ENCODE measurements around the gene SCNN1B. TPM values are rescaled to one million over a fixed set of nuclear protein-coding genes. Genes with fewer than 3 reads are reported as not detected.

SCNN1B gene
- total RNA-seq, 2 donors from 2014 or later: 4.7 TPM; not detected in 1

DNA sequence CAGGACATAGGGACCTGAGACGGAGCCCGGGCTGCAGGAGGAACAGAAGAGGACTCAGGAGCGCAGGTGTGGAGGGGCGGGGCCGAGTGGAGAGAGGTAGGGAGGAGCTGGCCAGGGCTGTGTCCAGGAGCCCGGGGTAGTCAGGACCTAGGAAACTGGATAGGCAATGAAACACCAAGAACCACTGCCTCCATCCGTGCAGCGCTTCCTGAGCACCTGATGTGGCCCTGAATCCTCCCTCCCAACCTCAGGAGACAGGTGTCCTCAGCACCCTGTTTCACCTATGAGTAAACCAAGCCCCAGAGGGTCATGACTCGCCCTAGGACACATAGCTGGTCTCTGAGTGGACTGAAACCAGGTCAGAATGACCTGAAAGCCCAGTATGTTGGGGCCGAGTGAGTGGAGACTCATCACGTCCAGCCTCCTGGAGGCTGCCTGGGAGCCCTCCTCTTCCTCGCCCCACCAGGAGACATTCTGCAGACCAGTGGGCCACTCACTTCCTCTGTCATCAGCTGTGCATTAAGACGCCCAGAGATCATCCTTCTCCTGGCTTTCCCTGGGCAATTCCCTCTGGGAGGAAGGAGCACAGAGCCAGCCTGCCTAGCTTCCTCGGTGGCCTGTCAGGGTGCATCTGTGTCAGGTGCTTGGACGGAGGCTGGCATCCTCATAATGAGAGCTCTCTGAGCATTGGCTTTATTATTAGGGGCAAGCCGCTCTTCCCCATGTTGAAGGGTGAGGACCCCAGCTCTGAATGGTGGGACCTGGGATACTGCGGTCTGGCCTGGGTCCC, 72.8 kb downstream of the SCNN1B start:
- intact Hi-C loops (cut with DNase I): no loop called here
- DNase-seq (peak in 3 of 4 donors; percentile 14 to 56 (median 43)), ATAC-seq (peak; percentile 40)
- Histone ChIP-seq H3K27me3 (no peaks in the 10 kb centered on the region), H3K36me3 (replicated peaks in 1 of 2; ENCODE audit: insufficient read depth in 1 of 2, low read depth in 2 of 2) (no peaks in the 10 kb centered on the region), H3K9me3 (no peaks in the 10 kb centered on the region), H3K4me1 (no peaks in the 10 kb centered on the region), H3K4me3 (no peak overlapping the region), H3K27ac (no peak overlapping the region)
- 52 to 63% methylated on average over 10 to 17 of the region's 17 CpGs for WGBS, 2 donors
- no peak for TF ChIP-seq CTCF (IDR thresholded peaks at IDR 0.05)
- no peak for TF ChIP-seq POLR2A (IDR thresholded peaks at IDR 0.05)

DNA sequence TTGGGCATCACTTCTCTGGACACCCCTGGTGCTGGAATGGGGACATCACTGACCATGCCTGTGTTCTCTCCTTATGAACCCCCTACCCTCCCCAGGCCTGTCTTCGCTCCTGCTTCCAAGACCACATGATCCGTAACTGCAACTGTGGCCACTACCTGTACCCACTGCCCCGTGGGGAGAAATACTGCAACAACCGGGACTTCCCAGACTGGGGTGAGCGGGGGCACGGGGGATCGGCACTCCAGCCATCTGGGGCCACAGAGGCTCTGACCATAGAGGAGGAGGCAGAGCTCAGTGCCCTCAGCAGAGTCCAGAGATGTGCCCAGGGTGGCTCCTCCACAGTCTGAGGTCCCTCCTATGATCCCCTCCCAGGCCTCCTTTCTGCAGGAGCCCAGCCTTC, 73.5 kb downstream of the SCNN1B start:
- Histone ChIP-seq H3K4me3 (no peak overlapping the region), H3K4me1 (no peaks in the 10 kb centered on the region), H3K9me3 (no peaks in the 10 kb centered on the region), H3K27me3 (no peaks in the 10 kb centered on the region), H3K27ac (no peak overlapping the region), H3K36me3 (replicated peaks in 1 of 2; ENCODE audit: insufficient read depth in 1 of 2, low read depth in 2 of 2) (no peaks in the 10 kb centered on the region)
- WGBS, 2 donors: 94 to 97% methylated on average over 6 to 7 of the region's 7 CpGs
- TF ChIP-seq CTCF (IDR thresholded peaks at IDR 0.05) (no peak), POLR2A (IDR thresholded peaks at IDR 0.05) (no peak)
- ATAC-seq (no peak), DNase-seq (no peak)
- intact Hi-C loops (cut with DNase I): no loop called here

DNA sequence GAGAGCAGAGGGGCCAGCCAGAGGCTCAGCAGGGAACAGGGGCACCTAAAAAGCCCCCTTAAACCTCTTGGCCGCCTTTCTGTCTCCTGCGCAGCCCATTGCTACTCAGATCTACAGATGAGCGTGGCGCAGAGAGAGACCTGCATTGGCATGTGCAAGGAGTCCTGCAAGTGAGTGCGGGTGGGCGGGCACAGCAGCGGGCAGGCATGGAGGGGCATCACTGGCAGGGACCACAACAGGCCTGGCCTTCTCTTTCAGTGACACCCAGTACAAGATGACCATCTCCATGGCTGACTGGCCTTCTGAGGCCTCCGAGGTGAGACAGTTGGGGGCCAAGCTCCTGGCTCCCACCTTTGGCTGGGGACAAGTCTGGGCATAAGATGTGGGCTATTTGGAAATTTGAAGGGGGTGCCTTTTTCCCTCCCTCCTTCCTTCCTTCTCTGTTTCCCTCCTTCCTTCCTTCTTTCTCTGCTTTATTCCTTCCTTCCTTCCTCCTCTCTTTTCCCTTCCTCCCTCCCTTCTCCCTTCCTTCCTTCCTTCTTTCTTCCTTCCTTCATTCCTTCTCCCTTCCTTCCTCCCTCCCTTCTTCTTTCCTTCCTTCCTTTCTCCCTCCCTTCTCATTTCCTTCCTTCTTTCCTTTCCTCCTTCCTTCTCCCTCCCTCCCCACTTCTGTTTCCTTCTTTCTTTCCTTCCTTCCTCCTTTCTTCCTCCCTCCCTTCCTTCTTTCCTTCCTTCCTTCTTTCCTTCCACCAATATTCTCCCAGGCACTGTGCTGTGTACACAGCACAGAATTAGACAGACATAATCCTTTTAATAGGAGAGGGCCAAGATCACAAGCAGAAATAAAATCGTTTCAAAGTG, 75.2 kb downstream of the SCNN1B start:
- no peaks in the 10 kb centered on the region for H3K27me3 ChIP-seq
- DNase-seq: no peak
- no peak for TF ChIP-seq POLR2A (IDR thresholded peaks at IDR 0.05)
- no peak for TF ChIP-seq CTCF (IDR thresholded peaks at IDR 0.05)

DNA sequence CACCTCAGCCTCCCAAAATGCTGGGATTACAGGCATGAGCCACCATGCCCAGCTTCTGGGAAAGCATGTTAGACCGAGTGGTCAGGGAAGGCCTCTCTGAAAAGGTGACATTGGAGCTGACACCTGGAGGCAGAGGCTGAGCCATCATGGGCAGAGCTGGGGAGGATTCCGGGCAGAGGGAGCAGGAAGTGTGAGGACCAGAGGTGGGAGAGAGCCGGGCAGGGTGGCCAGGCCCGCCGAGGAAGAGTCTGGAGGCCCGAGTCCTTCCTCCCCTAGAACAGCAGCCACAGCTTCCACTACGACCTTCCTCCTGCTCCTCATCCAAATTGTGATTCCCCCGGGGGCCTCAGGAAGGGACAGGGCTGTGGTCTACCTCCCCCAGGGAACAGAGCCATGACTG, 76.2 kb downstream of the SCNN1B start:
- no peaks in the 10 kb centered on the region for H3K36me3 ChIP-seq (replicated peaks in 1 of 2; ENCODE audit: insufficient read depth in 1 of 2, low read depth in 2 of 2)
- H3K27me3 ChIP-seq: no peaks in the 10 kb centered on the region
- no peak for TF ChIP-seq CTCF (IDR thresholded peaks at IDR 0.05)
- no peak for TF ChIP-seq POLR2A (IDR thresholded peaks at IDR 0.05)
- intact Hi-C loops (cut with DNase I): no loop called here
- ATAC-seq: no peak
- no peak overlapping the region for H3K27ac ChIP-seq
- no peaks in the 10 kb centered on the region for H3K4me1 ChIP-seq
- H3K4me3 ChIP-seq: no peak overlapping the region
- 70 to 77% methylated on average over 5 to 8 of the region's 8 CpGs for WGBS, 2 donors
- DNase-seq: no peak
- no peaks in the 10 kb centered on the region for H3K9me3 ChIP-seq

More for the DNA sequence above, 75.2 kb downstream of the SCNN1B start:
- Histone ChIP-seq H3K4me3 (no peak overlapping the region), H3K36me3 (replicated peaks in 1 of 2; ENCODE audit: insufficient read depth in 1 of 2, low read depth in 2 of 2) (no peaks in the 10 kb centered on the region), H3K4me1 (no peaks in the 10 kb centered on the region), H3K9me3 (no peaks in the 10 kb centered on the region), H3K27ac (no peak overlapping the region)
- no peak for ATAC-seq
- intact Hi-C loops (cut with DNase I): no loop called here
- 80 to 83% methylated on average over 9 of the region's 9 CpGs for WGBS, 2 donors

All from body of pancreas (tissue), 4 donors.